ENCODE data around the gene NCEH1. TPM values are rescaled to one million over a fixed set of nuclear protein-coding genes. Genes with fewer than 3 reads are reported as not detected.
"Not testable (repeated sequence)": the region's sequence is repeated elsewhere in the genome, so short reads cannot be mapped to it uniquely, and the experiment has no call there.

NCEH1 gene, protein sequence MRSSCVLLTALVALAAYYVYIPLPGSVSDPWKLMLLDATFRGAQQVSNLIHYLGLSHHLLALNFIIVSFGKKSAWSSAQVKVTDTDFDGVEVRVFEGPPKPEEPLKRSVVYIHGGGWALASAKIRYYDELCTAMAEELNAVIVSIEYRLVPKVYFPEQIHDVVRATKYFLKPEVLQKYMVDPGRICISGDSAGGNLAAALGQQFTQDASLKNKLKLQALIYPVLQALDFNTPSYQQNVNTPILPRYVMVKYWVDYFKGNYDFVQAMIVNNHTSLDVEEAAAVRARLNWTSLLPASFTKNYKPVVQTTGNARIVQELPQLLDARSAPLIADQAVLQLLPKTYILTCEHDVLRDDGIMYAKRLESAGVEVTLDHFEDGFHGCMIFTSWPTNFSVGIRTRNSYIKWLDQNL
- total RNA-seq = 57.2 and 95.7 TPM in 2 replicates

- peak; percentile 99 for DNase-seq (ENCODE audit: low read depth)
These were observed at the start of gene NCEH1 for GRCh38 chr3:172710664-172711453. Gene NCEH1 (minus strand): TSS chr3:172711067. CDS start chr3:172710984, 83 bp downstream.

DNA sequence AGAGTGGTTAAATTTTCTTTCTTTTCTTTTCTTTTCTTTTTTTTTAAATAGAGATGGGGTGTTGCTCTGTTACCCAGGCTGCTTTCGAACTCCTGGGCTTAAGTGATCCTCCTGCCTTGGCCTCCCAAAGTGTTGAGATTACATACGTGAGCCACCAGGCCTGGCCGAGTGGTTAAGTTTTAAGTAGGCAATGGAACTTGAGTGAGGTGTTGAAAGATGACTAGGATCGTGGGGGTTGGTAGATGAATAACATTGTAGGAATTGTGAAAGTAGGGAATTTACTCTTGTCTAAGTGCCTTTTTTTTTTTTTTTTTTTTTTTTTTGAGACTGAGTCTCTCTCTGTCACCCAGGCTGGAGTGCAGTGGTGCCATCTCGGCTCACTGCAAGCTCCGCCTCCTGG, 49.5 kb upstream of the NCEH1 start:
- peak; percentile 79 for DNase-seq (ENCODE audit: low read depth)

- no peak for DNase-seq (ENCODE audit: low read depth)
These were observed 42.3 kb upstream of the NCEH1 start for GRCh38 chr3:172753125-172753524.

DNA sequence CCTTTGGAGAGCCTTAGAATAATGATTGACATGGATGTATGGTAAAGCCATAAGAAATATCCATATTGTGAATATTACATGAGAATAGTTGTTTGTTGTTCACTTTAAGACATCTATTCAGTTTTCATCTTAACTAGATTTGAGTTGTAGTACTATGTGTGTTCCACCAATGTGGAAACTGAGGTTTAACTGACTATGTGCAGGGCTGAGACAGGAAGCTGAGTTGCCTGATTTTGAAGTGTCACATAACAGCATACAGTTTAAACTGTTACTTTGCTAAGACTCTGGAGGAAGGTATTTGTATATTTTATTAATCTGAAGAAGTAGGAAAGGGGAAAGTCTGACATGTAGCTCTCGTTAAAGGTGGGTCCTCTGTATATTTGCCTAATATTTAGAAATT, 41.8 kb upstream of the NCEH1 start:
- DNase-seq (ENCODE audit: low read depth) = no peak

- DNase-seq (ENCODE audit: low read depth) = peak; percentile 29
These were observed 40.4 kb upstream of the NCEH1 start for GRCh38 chr3:172751175-172751704.

GRCh38 chr3:172750368-172751174, 39.7 kb upstream of the NCEH1 start, which contains the start of gene ECT2:
Gene ECT2 (plus strand): TSS chr3:172750726. CDS start chr3:172754531, 3,805 bp downstream.
- peak; percentile 99 for DNase-seq (ENCODE audit: low read depth)

GRCh38 chr3:172750069-172750367, 39.2 kb upstream of the NCEH1 start:
- no peak for DNase-seq (ENCODE audit: low read depth)

GRCh38 chr3:172749230-172749965, 38.5 kb upstream of the NCEH1 start:
- peak; percentile 100 for DNase-seq (ENCODE audit: low read depth)

- peak; percentile 65 for DNase-seq (ENCODE audit: low read depth)
These were observed 35.6 kb upstream of the NCEH1 start for GRCh38 chr3:172746475-172746874.

DNA sequence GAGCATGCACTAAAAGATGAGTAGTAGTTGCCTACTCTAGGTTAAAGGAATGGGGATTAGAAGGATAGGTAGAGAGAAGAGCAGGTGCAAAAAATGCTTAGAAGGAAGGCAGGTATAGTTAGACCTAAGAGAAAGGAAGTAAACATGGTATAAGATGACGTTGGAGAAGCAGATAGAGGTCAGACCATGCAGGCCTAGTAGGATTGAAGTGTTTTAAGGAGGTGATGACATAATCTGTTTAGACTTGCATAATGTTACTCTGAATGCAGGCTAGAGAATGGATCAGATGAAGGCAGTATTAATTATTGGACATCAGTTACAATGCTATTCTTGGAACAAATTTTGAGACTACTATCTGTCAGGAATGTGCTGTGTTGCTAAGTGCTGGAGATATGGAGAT, 28.6 kb upstream of the NCEH1 start:
- DNase-seq (ENCODE audit: low read depth) = no peak

DNA sequence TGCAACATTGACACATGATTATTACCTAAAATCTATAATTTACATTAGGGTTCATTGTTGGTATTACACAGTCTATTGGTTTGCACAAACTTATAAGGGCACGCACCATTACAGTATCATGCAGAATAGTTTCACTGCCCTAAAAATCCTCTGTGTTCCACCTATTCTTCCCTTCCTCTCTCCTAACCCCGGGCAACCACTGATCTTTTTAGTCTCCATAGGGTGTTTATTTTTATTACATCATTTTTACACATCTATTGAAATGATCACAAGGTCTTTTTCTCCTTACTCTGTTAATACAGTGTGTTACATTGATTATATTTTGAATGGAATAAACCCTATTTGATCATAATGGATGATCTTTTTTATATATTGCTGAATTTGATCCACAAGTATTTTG, 24.1 kb upstream of the NCEH1 start:
- DNase-seq (ENCODE audit: low read depth) = no peak

GRCh38 chr3:172726380-172726779, 15.5 kb upstream of the NCEH1 start:
- no peak for DNase-seq (ENCODE audit: low read depth)

DNA sequence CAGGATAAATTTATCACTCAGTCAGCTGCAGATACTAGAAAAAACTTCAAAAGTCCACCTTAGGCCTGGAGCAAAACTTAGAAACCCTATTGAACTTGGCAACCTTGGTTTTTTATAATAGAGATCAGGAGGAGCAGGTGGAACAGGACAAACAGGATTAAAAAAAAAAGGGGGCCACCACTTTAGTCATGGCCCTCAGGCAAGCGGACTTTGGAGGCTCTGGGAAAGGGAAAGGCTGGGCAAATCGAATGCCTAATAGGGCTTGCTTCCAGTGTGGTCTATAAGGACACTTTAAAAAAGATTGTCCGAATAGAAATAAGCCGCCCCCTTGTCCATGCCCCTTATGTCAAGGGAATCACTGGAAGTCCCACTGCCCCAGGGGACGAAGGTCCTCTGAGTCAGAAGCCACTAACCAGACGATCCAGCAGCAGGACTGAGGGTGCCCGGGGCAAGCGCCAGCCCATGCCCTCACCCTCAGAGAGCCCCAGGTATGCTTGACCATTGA, 11.7 kb upstream of the NCEH1 start:
- not testable (repeated sequence) for DNase-seq (ENCODE audit: low read depth)

DNA sequence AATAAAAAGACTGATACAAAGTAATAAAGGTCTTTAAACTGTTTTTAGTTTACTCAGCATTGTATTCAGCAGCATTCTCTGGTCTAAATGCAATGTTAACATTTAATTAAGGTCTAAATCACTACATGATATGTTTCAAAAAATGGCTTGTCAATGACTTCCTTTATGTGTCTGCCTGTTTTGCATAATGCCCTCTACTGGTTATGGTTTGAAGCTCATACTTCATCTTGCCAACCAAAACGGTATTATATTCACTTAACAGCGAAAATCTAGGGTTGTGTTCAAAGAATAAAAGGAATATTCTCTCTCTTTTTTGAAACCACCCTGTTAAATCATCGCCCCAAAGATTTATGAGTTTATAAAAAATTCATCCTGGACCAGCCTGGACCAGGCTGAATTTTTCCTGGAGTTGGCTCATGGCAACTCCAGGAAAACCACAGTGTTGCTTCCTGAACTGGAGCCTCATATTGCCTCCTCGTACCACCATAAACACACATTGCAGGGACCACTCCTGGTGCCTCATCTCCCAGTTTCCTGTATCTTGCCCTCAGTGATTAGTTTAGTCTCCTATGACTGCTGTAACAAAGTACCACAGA, 6.7 kb upstream of the NCEH1 start:
- peak; percentile 38 for DNase-seq (ENCODE audit: low read depth)

- DNase-seq (ENCODE audit: low read depth) = no peak
These were observed 5.6 kb upstream of the NCEH1 start for GRCh38 chr3:172716476-172716875.

DNA sequence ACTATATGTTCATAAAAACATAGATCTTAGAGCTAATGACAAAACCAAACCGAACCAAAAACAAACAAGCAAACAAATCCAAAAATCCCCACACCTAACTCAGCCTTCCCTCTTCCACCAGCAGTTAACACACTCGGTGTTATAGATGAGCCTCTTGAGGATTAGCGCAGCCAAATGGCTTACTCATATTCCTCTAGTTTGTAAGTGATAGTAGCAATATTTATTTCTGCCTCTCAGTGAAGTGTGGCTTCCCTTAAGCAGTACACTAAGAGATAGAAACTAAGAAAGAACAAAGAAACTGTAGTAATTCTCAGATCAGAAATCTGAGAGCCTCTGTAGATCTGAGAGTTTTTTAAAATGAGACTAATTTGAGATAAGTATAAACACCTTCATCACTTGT, 2.4 kb upstream of the NCEH1 start:
- no peak for DNase-seq (ENCODE audit: low read depth)

DNA sequence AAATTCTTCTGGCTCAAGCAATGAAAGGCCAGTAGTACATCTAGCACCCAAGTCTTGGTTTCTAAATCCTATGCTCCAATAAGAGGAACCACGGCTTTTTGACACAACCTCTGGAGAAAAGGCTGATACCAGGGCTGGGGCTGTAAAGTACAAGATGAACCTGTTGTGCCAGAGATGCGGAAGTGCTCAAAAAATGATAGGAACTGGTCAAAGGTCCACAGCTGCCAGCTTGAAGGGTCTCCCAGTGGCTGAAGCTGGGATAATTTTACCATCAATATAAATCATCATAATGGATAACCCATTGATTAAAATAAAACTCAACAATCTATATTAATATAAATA, 558 bp upstream of the NCEH1 start:
- DNase-seq (ENCODE audit: low read depth) = no peak

DNA sequence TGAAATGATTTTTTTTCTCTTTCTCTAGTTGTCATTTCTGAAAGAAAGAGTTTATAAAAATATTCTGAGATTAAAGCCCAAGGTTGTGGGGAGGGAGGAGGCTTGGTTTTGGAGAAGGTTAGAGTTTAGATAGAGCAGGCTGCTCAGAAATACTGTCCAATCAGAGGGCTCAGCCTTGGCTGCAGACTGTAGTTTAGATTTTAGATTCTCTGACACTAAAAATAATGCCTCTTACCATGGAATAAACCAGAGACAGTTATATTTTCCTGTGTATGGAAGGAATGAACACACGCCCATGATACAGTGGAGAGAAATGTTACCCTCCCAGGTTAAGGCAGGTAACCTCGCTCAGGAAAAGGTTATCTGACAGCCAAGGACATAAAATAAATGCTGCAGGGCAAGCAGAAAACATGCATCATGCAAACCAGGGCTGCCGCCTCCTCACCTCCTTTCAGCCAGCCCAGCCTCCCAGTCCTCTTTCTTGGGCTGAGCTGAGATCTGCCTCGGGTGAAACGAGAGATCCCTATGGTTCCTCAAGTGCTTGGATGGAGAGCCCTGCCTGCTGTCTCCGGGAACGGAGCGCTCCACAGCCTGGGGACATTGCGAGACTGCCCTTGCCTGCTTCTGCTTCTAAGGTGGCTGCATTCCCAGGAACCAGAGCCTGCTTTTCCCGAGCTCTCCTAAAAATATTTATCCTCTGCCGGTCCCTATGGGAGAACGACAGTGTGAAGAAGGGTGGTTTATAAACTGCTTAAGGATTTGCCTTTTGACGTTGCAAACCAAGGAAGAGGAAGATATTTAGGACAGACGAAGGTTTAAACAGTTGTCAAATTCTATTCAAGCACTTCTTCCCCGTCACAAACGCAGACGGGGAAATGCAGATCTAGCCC, 848 bp downstream of the NCEH1 start:
- peak; percentile 37 for DNase-seq (ENCODE audit: low read depth)

DNA sequence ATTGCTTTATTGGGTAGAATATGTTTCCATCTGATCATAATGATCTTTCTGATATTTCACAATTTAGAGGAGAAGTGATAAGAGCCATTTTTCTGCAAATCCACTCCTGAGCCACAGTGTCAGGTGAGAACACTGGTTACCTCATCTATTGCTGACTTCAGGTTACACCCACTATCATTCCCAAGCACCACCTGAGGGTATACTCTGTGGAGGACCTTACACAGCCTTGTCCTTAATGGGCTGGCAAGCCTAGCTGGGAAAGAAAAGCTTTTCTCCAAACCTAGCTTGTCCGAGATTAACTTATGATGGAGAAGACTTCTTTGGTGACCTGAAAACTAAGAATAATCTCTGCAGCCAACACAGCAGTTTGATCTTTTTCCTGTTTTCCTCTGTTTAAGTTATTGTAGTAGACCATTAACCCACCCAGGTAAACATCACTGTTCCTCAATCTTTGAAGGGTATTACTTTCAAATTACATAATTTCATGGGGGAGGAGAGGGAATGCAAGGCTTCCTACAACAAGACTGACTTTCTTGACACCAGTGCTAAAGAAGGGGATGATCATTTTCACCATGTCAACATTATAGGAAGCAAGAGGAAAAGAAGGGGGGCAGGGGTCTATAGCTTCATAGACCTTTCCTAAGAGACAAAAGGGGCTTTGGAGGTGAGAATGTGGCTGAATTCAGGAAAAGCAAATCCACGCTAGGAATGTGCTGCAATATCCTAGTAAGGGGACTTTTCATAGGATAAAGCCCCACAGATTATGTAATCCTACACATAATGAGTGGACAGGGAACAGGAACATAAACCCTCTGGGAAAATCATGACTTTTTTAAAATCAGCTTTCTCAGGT, 1.7 kb downstream of the NCEH1 start:
- DNase-seq (ENCODE audit: low read depth) = peak; percentile 53

Data from renal cortical epithelial cell (primary cell).